ENCODE measurements around the gene CIITA. TPM values are rescaled to one million over a fixed set of nuclear protein-coding genes. Genes with fewer than 3 reads are reported as not detected.

The CIITA gene
- total and polyA plus RNA-seq, 11 donors: 1.6 to 73.9 (median 8.2) TPM

DNA sequence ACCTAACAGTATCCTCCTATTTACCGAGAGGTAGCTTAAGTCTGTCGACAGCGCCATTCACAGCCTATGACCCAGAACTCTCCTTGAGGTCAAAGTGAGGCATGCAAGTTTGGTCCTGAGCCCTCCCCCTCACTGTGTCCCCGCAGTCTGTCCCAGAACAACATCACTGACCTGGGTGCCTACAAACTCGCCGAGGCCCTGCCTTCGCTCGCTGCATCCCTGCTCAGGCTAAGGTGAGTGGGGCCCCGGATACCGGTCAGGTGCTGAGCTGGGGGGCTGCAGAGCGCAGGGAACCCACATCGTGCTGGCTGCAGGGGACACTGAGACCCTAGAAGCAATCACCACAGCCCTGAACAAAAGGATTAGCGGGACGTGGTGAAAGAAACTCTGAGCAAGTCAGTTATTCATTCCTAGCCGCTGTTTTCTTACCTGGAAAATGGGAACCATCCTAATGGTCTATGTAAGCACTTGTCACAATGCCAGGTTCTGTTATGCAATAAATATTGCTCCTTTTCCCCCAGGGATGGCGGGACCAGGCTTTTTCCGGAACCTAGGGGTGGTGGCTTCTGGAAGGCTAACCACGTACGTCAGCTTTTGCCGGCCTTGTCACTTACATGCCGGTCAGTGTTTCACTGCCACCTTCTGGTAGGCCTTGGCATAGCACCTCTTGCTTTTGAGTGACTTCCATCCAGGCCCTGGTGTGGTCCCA is 41.4 kb downstream of the CIITA start:
- intact Hi-C loops (cut with DNase I): loop anchor here (2.0 to 10.0 kb wide), 19 partner anchors 84 to 604 kb away; partner anchors contain the start of gene NUBP1 (in 1 of the 10)
- peak; percentile 34 to 78 (median 71) for ATAC-seq
- Histone ChIP-seq H3K9me3 (no peaks in the 10 kb centered on the region), H3K27me3 (no peaks in the 10 kb centered on the region), H3K4me1 (peaks cover 15 to 58% (median 38%) of the 10 kb centered on the region in 12 donors), H3K4me3 (peak overlapping the region in 7 of 12 donors; percentile 14 to 51 (median 27)), H3K36me3 (peaks cover 0 to 100% (median 7%) of the 10 kb centered on the region in 9 donors), H3K27ac (peak overlapping the region in 10 of 12 donors; percentile 26 to 72 (median 64))
- DNase-seq: peak; percentile 91 to 95 (median 94)
- TF ChIP-seq, protein P1, sequence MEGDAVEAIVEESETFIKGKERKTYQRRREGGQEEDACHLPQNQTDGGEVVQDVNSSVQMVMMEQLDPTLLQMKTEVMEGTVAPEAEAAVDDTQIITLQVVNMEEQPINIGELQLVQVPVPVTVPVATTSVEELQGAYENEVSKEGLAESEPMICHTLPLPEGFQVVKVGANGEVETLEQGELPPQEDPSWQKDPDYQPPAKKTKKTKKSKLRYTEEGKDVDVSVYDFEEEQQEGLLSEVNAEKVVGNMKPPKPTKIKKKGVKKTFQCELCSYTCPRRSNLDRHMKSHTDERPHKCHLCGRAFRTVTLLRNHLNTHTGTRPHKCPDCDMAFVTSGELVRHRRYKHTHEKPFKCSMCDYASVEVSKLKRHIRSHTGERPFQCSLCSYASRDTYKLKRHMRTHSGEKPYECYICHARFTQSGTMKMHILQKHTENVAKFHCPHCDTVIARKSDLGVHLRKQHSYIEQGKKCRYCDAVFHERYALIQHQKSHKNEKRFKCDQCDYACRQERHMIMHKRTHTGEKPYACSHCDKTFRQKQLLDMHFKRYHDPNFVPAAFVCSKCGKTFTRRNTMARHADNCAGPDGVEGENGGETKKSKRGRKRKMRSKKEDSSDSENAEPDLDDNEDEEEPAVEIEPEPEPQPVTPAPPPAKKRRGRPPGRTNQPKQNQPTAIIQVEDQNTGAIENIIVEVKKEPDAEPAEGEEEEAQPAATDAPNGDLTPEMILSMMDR (IDR thresholded peaks at IDR 0.05): peak; percentile 91 to 99 (median 97)
- no peak for TF ChIP-seq POLR2A (IDR thresholded peaks at IDR 0.05)
- WGBS, 4 donors: 43 to 54% (median 47%) methylated on average over 21 of the region's 21 CpGs

DNA sequence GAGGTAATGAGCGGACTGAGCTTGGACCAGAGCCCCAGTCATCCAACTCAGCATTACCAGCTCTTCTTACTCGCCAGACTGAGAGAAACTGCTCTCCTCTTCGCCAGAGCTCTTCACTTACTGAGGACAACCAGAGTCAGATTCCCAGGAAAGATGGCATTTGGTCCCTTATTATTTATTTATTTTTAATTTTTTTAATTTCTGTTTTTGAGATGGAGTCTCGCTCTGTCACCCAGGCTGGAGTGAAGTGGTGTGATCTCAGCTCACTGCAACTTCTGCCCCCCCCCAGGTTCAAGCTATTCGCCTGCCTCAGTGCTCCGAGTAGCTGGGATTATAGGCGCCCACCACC is 42.0 kb downstream of the CIITA start:
- DNase-seq: no peak
- H3K27me3 ChIP-seq: no peaks in the 10 kb centered on the region
- TF ChIP-seq, protein P1 (IDR thresholded peaks at IDR 0.05): peak in 3 of 12 donors; percentile 1 to 12 (median 3)
- TF ChIP-seq POLR2A (IDR thresholded peaks at IDR 0.05): no peak
- H3K36me3 ChIP-seq: peaks cover 0 to 100% (median 6%) of the 10 kb centered on the region in 9 donors
- peak overlapping the region in 4 of 12 donors; percentile 26 to 70 (median 40) for H3K27ac ChIP-seq
- peak overlapping the region in 1 of 12 donors; percentile 38 for H3K4me3 ChIP-seq
- intact Hi-C loops (cut with DNase I): loop anchor here (2.0 to 10.0 kb wide), 19 partner anchors 84 to 604 kb away; partner anchors contain the start of gene NUBP1 (in 1 of the 10)
- 55 to 58% (median 57%) methylated on average over 7 of the region's 7 CpGs for WGBS, 4 donors
- H3K4me1 ChIP-seq: peaks cover 15 to 63% (median 42%) of the 10 kb centered on the region in 12 donors
- ATAC-seq: no peak
- no peaks in the 10 kb centered on the region for H3K9me3 ChIP-seq

DNA sequence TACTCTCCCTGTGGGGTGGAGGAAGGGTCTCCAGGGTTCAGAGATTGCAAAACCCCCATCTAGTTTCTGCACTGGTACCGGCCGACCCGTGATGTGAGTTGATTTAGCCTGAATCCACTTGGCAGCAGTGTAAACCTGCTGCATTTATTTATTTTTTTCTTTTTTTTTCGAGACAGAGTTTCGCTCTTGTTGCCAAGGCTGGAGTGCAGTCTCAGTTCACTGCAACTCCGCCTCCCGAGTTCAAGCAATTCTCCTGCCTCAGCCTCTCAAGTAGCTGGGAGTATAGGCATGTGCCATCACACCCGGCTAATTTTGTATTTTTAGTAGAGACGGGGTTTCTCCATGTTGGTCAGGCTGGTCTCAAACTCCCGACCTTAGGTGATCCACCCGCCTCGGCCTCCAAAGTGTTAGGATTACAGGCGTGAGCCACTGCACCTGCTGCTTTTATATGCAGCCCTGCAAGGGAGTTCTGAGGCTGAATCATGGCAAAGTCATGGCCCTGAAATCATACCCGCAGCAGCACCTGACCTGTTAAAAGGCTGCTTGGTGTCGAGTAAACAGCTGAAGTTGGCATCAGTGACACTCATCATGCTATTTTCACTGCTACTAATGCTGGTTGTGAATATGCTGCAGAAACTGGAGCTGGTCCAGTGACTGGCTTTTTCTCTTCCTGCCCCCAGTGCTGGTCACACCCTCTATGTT is 43.9 kb downstream of the CIITA start:
- DNase-seq (no peak), ATAC-seq (peak in 1 of 4 donors; percentile 2)
- H3K9me3 ChIP-seq: peaks cover 0 to 6% (median 0%) of the 10 kb centered on the region in 12 donors
- intact Hi-C loops (cut with DNase I): loop anchor here in 5 of 10 donors (2.0 to 10.0 kb wide), 8 partner anchors 94 to 409 kb away; partner anchors contain the start of gene NUBP1 (in 1 of the 5)
- H3K27ac ChIP-seq: peak overlapping the region in 9 of 12 donors; percentile 65 to 88 (median 84)
- H3K4me1 ChIP-seq: peaks cover 15 to 65% (median 45%) of the 10 kb centered on the region in 12 donors
- peaks cover 0 to 100% (median 14%) of the 10 kb centered on the region in 9 donors for H3K36me3 ChIP-seq
- no peak overlapping the region for H3K4me3 ChIP-seq
- TF ChIP-seq, protein P1 (IDR thresholded peaks at IDR 0.05): no peak
- no peak for TF ChIP-seq POLR2A (IDR thresholded peaks at IDR 0.05)
- no peaks in the 10 kb centered on the region for H3K27me3 ChIP-seq
- 60 to 69% (median 61%) methylated on average over 15 of the region's 15 CpGs for WGBS, 4 donors

Data from heart left ventricle (tissue), 16 donors.